ENCODE data around the gene CRABP2. TPM values are rescaled to one million over a fixed set of nuclear protein-coding genes. Genes with fewer than 3 reads are reported as not detected.

Gene CRABP2
- total and polyA plus RNA-seq, 2 of the 13 experiments (the other 11 are each of a cell fraction or from before 2014, with no cell fraction given) = 0.40 to 0.60 TPM

- TF ChIP-seq, protein P1, sequence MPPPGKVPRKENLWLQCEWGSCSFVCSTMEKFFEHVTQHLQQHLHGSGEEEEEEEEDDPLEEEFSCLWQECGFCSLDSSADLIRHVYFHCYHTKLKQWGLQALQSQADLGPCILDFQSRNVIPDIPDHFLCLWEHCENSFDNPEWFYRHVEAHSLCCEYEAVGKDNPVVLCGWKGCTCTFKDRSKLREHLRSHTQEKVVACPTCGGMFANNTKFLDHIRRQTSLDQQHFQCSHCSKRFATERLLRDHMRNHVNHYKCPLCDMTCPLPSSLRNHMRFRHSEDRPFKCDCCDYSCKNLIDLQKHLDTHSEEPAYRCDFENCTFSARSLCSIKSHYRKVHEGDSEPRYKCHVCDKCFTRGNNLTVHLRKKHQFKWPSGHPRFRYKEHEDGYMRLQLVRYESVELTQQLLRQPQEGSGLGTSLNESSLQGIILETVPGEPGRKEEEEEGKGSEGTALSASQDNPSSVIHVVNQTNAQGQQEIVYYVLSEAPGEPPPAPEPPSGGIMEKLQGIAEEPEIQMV (CRISPR knock-in tag; IDR thresholded peaks at IDR 0.05; ENCODE audit: low read depth) = no peak
- peak; percentile 55; the same call in 1 of the 2 replicates for TF ChIP-seq ZNF614 (CRISPR knock-in tag; IDR thresholded peaks at IDR 0.05; ENCODE audit: borderline replicate concordance)
- no peak for TF ChIP-seq ZNF264 (CRISPR knock-in tag; IDR thresholded peaks at IDR 0.05)
- TF ChIP-seq ZNF792 (CRISPR knock-in tag; IDR thresholded peaks at IDR 0.05) = no peak
- no peak for TF ChIP-seq RFX3 (CRISPR knock-in tag; IDR thresholded peaks at IDR 0.05)
- TF ChIP-seq DR1 (CRISPR knock-in tag; IDR thresholded peaks at IDR 0.05) = no peak
- TF ChIP-seq ETV5 (CRISPR knock-in tag; IDR thresholded peaks at IDR 0.05; ENCODE audit: borderline replicate concordance) = peak; percentile 57; the same call in 1 of the 2 replicates
- no peak for TF ChIP-seq SUZ12 (IDR thresholded peaks at IDR 0.05; ENCODE audit: low read depth, low read length)
- TF ChIP-seq ZNF326 (CRISPR knock-in tag; IDR thresholded peaks at IDR 0.05; ENCODE audit: borderline replicate concordance) = no peak
- TF ChIP-seq SSRP1 (CRISPR knock-in tag; IDR thresholded peaks at IDR 0.05) = no peak
- TF ChIP-seq THAP7 (CRISPR knock-in tag; IDR thresholded peaks at IDR 0.05) = no peak
- peak; percentile 84; the same call in 1 of the 2 replicates for TF ChIP-seq ZBTB7A (CRISPR knock-in tag; IDR thresholded peaks at IDR 0.05)
- TF ChIP-seq IRF2 (CRISPR knock-in tag; IDR thresholded peaks at IDR 0.05) = no peak
- no peak for TF ChIP-seq ZNF282 (IDR thresholded peaks at IDR 0.05; ENCODE audit: partially characterized antibody)
- no peak for TF ChIP-seq ZNF432 (CRISPR knock-in tag; IDR thresholded peaks at IDR 0.05; ENCODE audit: borderline replicate concordance)
- no peak for TF ChIP-seq ZSCAN20 (CRISPR knock-in tag; IDR thresholded peaks at IDR 0.05; ENCODE audit: borderline replicate concordance)
- TF ChIP-seq RFX1 (IDR thresholded peaks at IDR 0.05) = no peak
- TF ChIP-seq ZNF570 (CRISPR knock-in tag; IDR thresholded peaks at IDR 0.05; ENCODE audit: borderline replicate concordance) = no peak
- TF ChIP-seq SP2 (CRISPR knock-in tag; IDR thresholded peaks at IDR 0.05) = no peak
- TF ChIP-seq ERF (CRISPR knock-in tag; IDR thresholded peaks at IDR 0.05) = no peak
- TF ChIP-seq MEF2D (CRISPR knock-in tag; IDR thresholded peaks at IDR 0.05) = no peak
- no peak for TF ChIP-seq ZNF710 (CRISPR knock-in tag; IDR thresholded peaks at IDR 0.05; ENCODE audit: borderline replicate concordance)
- no peak for TF ChIP-seq ZNF776 (CRISPR knock-in tag; IDR thresholded peaks at IDR 0.05)
- TF ChIP-seq SAFB2 (CRISPR knock-in tag; IDR thresholded peaks at IDR 0.05; ENCODE audit: borderline replicate concordance, low read depth) = no peak
- no peak for TF ChIP-seq ZNF382 (CRISPR knock-in tag; IDR thresholded peaks at IDR 0.05; ENCODE audit: borderline replicate concordance)
- TF ChIP-seq ZNF292 (CRISPR knock-in tag; IDR thresholded peaks at IDR 0.05; ENCODE audit: borderline replicate concordance, low read depth) = no peak
- TF ChIP-seq THAP11 (CRISPR knock-in tag; IDR thresholded peaks at IDR 0.05) = peak; percentile 67
- no peak for TF ChIP-seq FOXA1 (IDR thresholded peaks at IDR 0.05)
- no peak for TF ChIP-seq FOXA1 (CRISPR knock-in tag; IDR thresholded peaks at IDR 0.05)
These were observed 44.2 kb upstream of the CRABP2 start (continued) for GRCh38 chr1:156749419-156750118.
